Kidney tubule cell (primary cell): Measurements from ENCODE around the gene MINDY4.
"Not testable (repeated sequence)": the region's sequence is repeated elsewhere in the genome, so short reads cannot be mapped to it uniquely, and the experiment has no call there.

Source experiments
- DNase-seq: peaks from one replicate; pipeline ENCODE4 v3.0.0-alpha.2; 2018; ENCODE audit warnings: low spot score

Gene MINDY4

GRCh38 chr7:30804078-30804661 lies 33.0 kb downstream of the MINDY4 start:
- peak; percentile 79 for DNase-seq

GRCh38 chr7:30805081-30805691 lies 34.0 kb downstream of the MINDY4 start:
- DNase-seq: no peak

GRCh38 chr7:30805931-30806330 lies 34.7 kb downstream of the MINDY4 start:
- DNase-seq: no peak

GRCh38 chr7:30807477-30807876 lies 36.3 kb downstream of the MINDY4 start:
- DNase-seq: not testable (repeated sequence)

GRCh38 chr7:30807941-30808340 lies 36.7 kb downstream of the MINDY4 start:
- DNase-seq: not testable (repeated sequence)

GRCh38 chr7:30810986-30811385 lies 39.8 kb downstream of the MINDY4 start:
- no peak for DNase-seq

- DNase-seq: no peak
Observed at GRCh38 chr7:30812676-30813075, 41.5 kb downstream of the MINDY4 start.

- no peak for DNase-seq
Observed at GRCh38 chr7:30813466-30813865, 42.2 kb downstream of the MINDY4 start.

GRCh38 chr7:30814700-30815387 lies 43.6 kb downstream of the MINDY4 start:
- DNase-seq: no peak

GRCh38 chr7:30815388-30815854 lies 44.2 kb downstream of the MINDY4 start:
- DNase-seq: no peak

- no peak for DNase-seq
Observed at GRCh38 chr7:30815951-30816644, 44.9 kb downstream of the MINDY4 start.

- no peak for DNase-seq
Observed at GRCh38 chr7:30816645-30817370, 45.6 kb downstream of the MINDY4 start.

- DNase-seq: no peak
Observed at GRCh38 chr7:30817371-30817767, 46.2 kb downstream of the MINDY4 start.

- DNase-seq: no peak
Observed at GRCh38 chr7:30824821-30825720, 53.9 kb downstream of the MINDY4 start.

- no peak for DNase-seq
Observed at GRCh38 chr7:30826181-30826580, 55.0 kb downstream of the MINDY4 start.

GRCh38 chr7:30828591-30828990 lies 57.4 kb downstream of the MINDY4 start:
- DNase-seq: no peak

GRCh38 chr7:30829471-30829870 lies 58.3 kb downstream of the MINDY4 start:
- no peak for DNase-seq

- no peak for DNase-seq
Observed at GRCh38 chr7:30831227-30831626, 60.0 kb downstream of the MINDY4 start.

- DNase-seq: no peak
Observed at GRCh38 chr7:30831936-30832335, 60.7 kb downstream of the MINDY4 start.

GRCh38 chr7:30834017-30834674 lies 62.9 kb downstream of the MINDY4 start:
- not testable (repeated sequence) for DNase-seq
